B cell (primary cell): ENCODE data around the gene FXYD3. TPM values are rescaled to one million over a fixed set of nuclear protein-coding genes. Genes with fewer than 3 reads are reported as not detected.
A peak's percentile ranks its signal among the peaks of the same experiment; 100 is the strongest.

Source experiments
- ATAC-seq: fragments of 200-7000 bp; cut with Tn5 transposase; one replicate; pipeline ENCODE4 v1.10.0; 2021; ENCODE audit warnings: low read depth, mild to moderate bottlenecking, moderate number of reproducible peaks, moderate library complexity
- CTCF ChIA-PET: fragments of 350-600 bp; sonication (Branson Sonifier 250); formaldehyde crosslinking; loops from one replicate; lab custom pipeline; 2021; ENCODE audit warnings: antibody characterized with exemption, inconsistent platforms; lab: Charles Lee
- POLR2A ChIA-PET: fragments of 350-600 bp; sonication (Branson Sonifier 250); formaldehyde crosslinking; loops from one replicate; lab custom pipeline; 2021; ENCODE audit warnings: antibody characterized with exemption; lab: Charles Lee
- DNase-seq: peaks from one replicate; pipeline ENCODE4 v3.0.0; 2013
- H2AFZ ChIP-seq: 2 replicates; pipeline ENCODE4 v1.6.1; 2012; ENCODE audit warnings: mild to moderate bottlenecking, low read depth, low read length; ENCODE audit not compliant: insufficient read depth, poor library complexity, severe bottlenecking
- H3K27ac ChIP-seq, 2 donors: 1 replicate in 1 of 2; 2 replicates in 1 of 2; pipeline ENCODE4 v1.5.1; 2012 to 2013; ENCODE audit warnings: low read length in 2 of 2, mild to moderate bottlenecking in 2 of 2, moderate library complexity in 1 of 2
- H3K27me3 ChIP-seq, 4 experiments: fragments of 200-600 bp in 1 of 4; sonication (generic) in 1 of 4; replicated peaks in 1 of 4; 1 replicate in 2 of 4; 2 replicates in 2 of 4; pipeline versions ENCODE4 v1.6.1 to v1.7.0; 2013 to 2016; ENCODE audit warnings: low read length in 3 of 4, mild to moderate bottlenecking in 2 of 4, mixed read lengths in 1 of 4, moderate library complexity in 1 of 4; ENCODE audit not compliant: insufficient read depth in 4 of 4, control insufficient read depth in 3 of 4; ENCODE audit errors: control extremely low read depth in 1 of 4
- H3K36me3 ChIP-seq, 2 experiments: replicated peaks in 1 of 2; 1 replicate in 1 of 2; 2 replicates in 1 of 2; pipeline versions ENCODE4 v1.6.1 to v1.7.1; 2013; ENCODE audit warnings: low read length in 1 of 2; ENCODE audit not compliant: insufficient read depth in 2 of 2, control insufficient read depth in 1 of 2; ENCODE audit errors: control extremely low read depth in 1 of 2, extremely low read depth in 1 of 2
- H3K4me1 ChIP-seq, 2 donors: fragments of 200-600 bp in 1 of 2; sonication (generic) in 1 of 2; 1 replicate in 1 of 2; 2 replicates in 1 of 2; pipeline versions ENCODE4 v1.5.1 to v1.6.1; 2013 to 2017; ENCODE audit warnings: low read length in 2 of 2; ENCODE audit not compliant: control insufficient read depth in 2 of 2, insufficient read depth in 2 of 2
- H3K4me2 ChIP-seq: replicated peaks from 2 replicates; pipeline ENCODE3; 2012; ENCODE audit warnings: mild to moderate bottlenecking, low read depth, low read length; ENCODE audit not compliant: poor library complexity, severe bottlenecking
- H3K4me3 ChIP-seq, 5 experiments: fragments of 200-600 bp in 1 of 5; sonication (generic) in 1 of 5; 1 replicate in 3 of 5; 2 replicates in 2 of 5; pipeline versions ENCODE4 v1.5.1 to v1.7.0; 2011 to 2016; ENCODE audit warnings: low read length in 4 of 5, mild to moderate bottlenecking in 4 of 5, low read depth in 2 of 5, control low read depth in 1 of 5, moderate library complexity in 1 of 5; ENCODE audit not compliant: insufficient read depth in 1 of 5; ENCODE audit errors: control extremely low read depth in 1 of 5, extremely low read depth in 1 of 5
- H3K79me2 ChIP-seq: fragments of 200-600 bp; sonication (generic); one replicate; pipeline ENCODE4 v1.6.0; 2016; ENCODE audit warnings: low read length; ENCODE audit not compliant: control insufficient read depth, insufficient read depth
- H3K9ac ChIP-seq: fragments of 200-600 bp; sonication (generic); 2 replicates; pipeline ENCODE4 v1.6.1; 2017; ENCODE audit warnings: mild to moderate bottlenecking, low read length, moderate library complexity
- H3K9me3 ChIP-seq, 3 donors: one replicate each; pipeline versions ENCODE4 v1.6.1 to v1.7.1; 2013; ENCODE audit warnings: low read length in 2 of 3; ENCODE audit not compliant: control insufficient read depth in 2 of 3, insufficient read depth in 1 of 3; ENCODE audit errors: control extremely low read depth in 1 of 3
- H4K20me1 ChIP-seq: 2 replicates; pipeline ENCODE4 v1.6.0; 2012; ENCODE audit warnings: mild to moderate bottlenecking, low read length; ENCODE audit not compliant: insufficient read depth, control insufficient read depth, poor library complexity, severe bottlenecking
- H3K27ac Mint-ChIP-seq: one replicate; pipeline ENCODE4 v1.8.0; 2021; ENCODE audit warnings: mixed read lengths
- H3K27me3 Mint-ChIP-seq: one replicate; pipeline ENCODE4 v1.8.0; 2021; ENCODE audit warnings: mixed read lengths
- H3K4me1 Mint-ChIP-seq: one replicate; pipeline ENCODE4 v1.8.0; 2021; ENCODE audit warnings: mixed read lengths
- H3K4me3 Mint-ChIP-seq: one replicate; pipeline ENCODE4 v1.8.0; 2021; ENCODE audit warnings: mixed read lengths
- H3K9me3 Mint-ChIP-seq: one replicate; pipeline ENCODE4 v1.8.0; 2022; ENCODE audit warnings: mixed read lengths; ENCODE audit not compliant: insufficient read depth
- CTCF ChIP-seq: fragments of 200-600 bp; IDR thresholded peaks from one replicate; pipeline ENCODE4 v1.8.0; 2022; ENCODE audit warnings: antibody characterized with exemption, mild to moderate bottlenecking
- EZH2 ChIP-seq: IDR thresholded peaks from 2 replicates; pipeline ENCODE4 v1.6.1; 2012; ENCODE audit warnings: borderline replicate concordance, low read depth, mild to moderate bottlenecking, moderate library complexity, low read length; ENCODE audit not compliant: insufficient read depth, poor library complexity, severe bottlenecking
- WGBS: methylation state at CpG from one replicate; pipeline ENCODE4 v1.1.5; 2013; ENCODE audit warnings: missing lambda C conversion rate; ENCODE audit not compliant: insufficient coverage; 5-methylcytosine and 5-hydroxymethylcytosine counted together
- intact Hi-C: fragments of 100-400 bp; cut with micrococcal nuclease; formaldehyde crosslinking; loops from one replicate; pipeline ENCODE4 v1.10.0; 2022
- polyA plus RNA-seq: library from polyadenylated mRNA; depleted of rRNA; stranded (reverse); fragments of >200 nt; gene quantifications from 2 replicates; pipeline ENCODE4 v1.2.3, GENCODE V29; 2012
- total RNA-seq, 2 donors: library from RNA; stranded (reverse); fragments of 120-200 nt in 1 of 2; gene quantifications; 1 replicate in 1 of 2; 2 replicates in 1 of 2; pipeline versions ENCODE4 v1.2.3 to v1.2.4, GENCODE V29; 2013 to 2022

Gene FXYD3
- total and polyA plus RNA-seq, 2 donors (not counting 1 experiment from before 2014, with no cell fraction given): not detected

DNA sequence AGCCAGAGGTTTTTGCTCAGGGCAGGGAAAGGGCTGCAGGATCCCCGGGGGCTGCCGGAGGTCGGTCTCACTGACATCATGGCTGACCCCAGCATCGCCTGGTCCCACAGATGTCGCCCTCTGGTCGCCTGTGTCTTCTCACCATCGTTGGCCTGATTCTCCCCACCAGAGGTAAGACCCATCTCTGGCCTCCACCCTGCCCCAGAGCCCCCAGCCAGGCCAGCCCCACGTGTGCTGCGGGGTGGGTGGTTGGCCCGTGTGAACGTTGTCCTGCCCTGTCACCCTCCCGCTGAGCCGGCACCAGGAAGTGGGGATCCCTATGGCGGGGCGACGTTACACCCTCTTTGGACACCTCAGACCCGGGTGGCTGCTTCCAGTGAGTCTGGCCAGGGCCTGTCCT lies 39.8 kb downstream of the FXYD3 start:
- H3K4me1 Mint-ChIP-seq: peaks cover 50% of the 10 kb centered on the region
- H4K20me1 ChIP-seq: peaks cover 33% of the 10 kb centered on the region
- peak overlapping the region; percentile 77 for H3K9ac ChIP-seq
- H3K27me3 ChIP-seq: peaks cover 0 to 3% (median 0%) of the 10 kb centered on the region in 4 experiments
- intact Hi-C loops: loop anchor here (2.0 to 10.0 kb wide), 4 partner anchors 51 to 309 kb away; partner anchors contain the start of gene LSR
- peak overlapping the region; percentile 97 for H3K27ac Mint-ChIP-seq
- DNase-seq (peak; percentile 44), ATAC-seq (peak; percentile 11)
- H3K4me2 ChIP-seq: peak overlapping the region; percentile 100
- H2AFZ ChIP-seq: peak overlapping the region; percentile 90
- peaks cover 52% of the 10 kb centered on the region for H3K79me2 ChIP-seq
- ChIA-PET POLR2A (interaction anchor here (2.0 to 2.1 kb wide), 2 partner anchors 48 to 51 kb away, joined by 5 to 7 read pairs; no protein-coding TSS in a partner anchor), CTCF (interaction anchor here (1.1 to 6.6 kb wide), 5 partner anchors 13 to 57 kb away, joined by 4 to 77 read pairs (median 6); partner anchors contain the start of gene FXYD7)
- H3K9me3 ChIP-seq: no peaks in the 10 kb centered on the region
- H3K4me3 Mint-ChIP-seq: peak overlapping the region; percentile 100
- H3K9me3 Mint-ChIP-seq: no peaks in the 10 kb centered on the region
- no peak for TF ChIP-seq CTCF
- TF ChIP-seq EZH2: no peak
- peak overlapping the region; percentile 32 to 93 (median 90) for H3K4me3 ChIP-seq
- WGBS: 0% methylated on average over 17 of the region's 17 CpGs
- H3K36me3 ChIP-seq: peaks cover 10 to 39% of the 10 kb centered on the region in 2 experiments
- peak overlapping the region; percentile 43 to 85 for H3K27ac ChIP-seq
- H3K27me3 Mint-ChIP-seq: no peaks in the 10 kb centered on the region
- H3K4me1 ChIP-seq: peaks cover 20 to 25% of the 10 kb centered on the region in 2 donors

DNA sequence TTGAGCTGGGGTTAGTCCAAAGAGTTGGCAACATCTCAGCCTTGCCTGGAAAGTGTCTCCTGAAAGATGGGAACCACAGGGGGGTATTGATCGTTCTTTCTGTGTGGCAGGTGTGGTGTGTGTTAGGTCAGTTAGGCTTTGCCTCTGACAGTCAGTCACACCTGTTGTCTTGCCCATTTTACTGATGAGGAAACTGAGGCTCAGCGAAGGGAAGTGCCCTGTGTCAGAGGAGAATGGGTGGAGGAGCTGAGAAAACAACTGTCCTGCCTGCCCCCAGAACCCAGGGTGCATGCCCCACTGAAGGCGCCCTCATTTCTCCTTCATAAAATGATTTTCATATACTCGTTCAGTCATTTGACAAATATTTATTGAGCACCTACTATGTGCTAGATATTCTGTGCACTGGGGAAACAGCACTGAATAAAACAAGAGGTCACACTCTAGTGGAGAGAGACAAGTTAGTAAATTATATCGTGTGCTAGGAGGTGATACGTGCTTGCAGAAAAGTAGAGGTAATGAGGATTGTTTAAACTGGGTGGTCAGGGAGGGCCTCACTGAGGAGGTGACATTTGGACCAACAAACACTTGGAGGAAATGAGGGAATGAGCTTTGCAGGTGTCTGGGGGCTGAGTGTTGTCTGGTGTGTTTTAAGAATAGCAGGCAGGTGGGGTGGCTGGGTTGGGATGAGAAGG lies 40.5 kb downstream of the FXYD3 start:
- peaks cover 33% of the 10 kb centered on the region for H4K20me1 ChIP-seq
- intact Hi-C loops: loop anchor here (2.0 to 10.0 kb wide), 4 partner anchors 51 to 309 kb away; partner anchors contain the start of gene LSR
- ChIA-PET CTCF (interaction anchor here (1.5 to 1.9 kb wide), 2 partner anchors 20 to 50 kb away, joined by 4 to 6 read pairs; no protein-coding TSS in a partner anchor), POLR2A (no interaction called here)
- no peak for ATAC-seq
- Mint-ChIP-seq H3K27ac (peak overlapping the region; percentile 97), H3K27me3 (no peaks in the 10 kb centered on the region), H3K9me3 (no peaks in the 10 kb centered on the region), H3K4me3 (peak overlapping the region; percentile 100), H3K4me1 (peaks cover 51% of the 10 kb centered on the region)
- no peak for TF ChIP-seq EZH2
- no peak for TF ChIP-seq CTCF
- peaks cover 20 to 25% of the 10 kb centered on the region in 2 donors for H3K4me1 ChIP-seq
- peak overlapping the region; percentile 77 for H3K9ac ChIP-seq
- H3K4me3 ChIP-seq: peak overlapping the region; percentile 34 to 93 (median 90)
- peak overlapping the region; percentile 100 for H3K4me2 ChIP-seq
- peaks cover 52% of the 10 kb centered on the region for H3K79me2 ChIP-seq
- H3K27me3 ChIP-seq: peaks cover 0 to 3% (median 0%) of the 10 kb centered on the region in 4 experiments
- WGBS: 70% methylated on average over 5 of the region's 6 CpGs
- H2AFZ ChIP-seq: no peak overlapping the region
- peak overlapping the region in 1 of 2 donors; percentile 85 for H3K27ac ChIP-seq
- no peak for DNase-seq
- H3K36me3 ChIP-seq: peaks cover 10 to 46% of the 10 kb centered on the region in 2 experiments
- H3K9me3 ChIP-seq: no peaks in the 10 kb centered on the region
